ENCODE measurements around the gene CPLX1. TPM values are rescaled to one million over a fixed set of nuclear protein-coding genes. Genes with fewer than 3 reads are reported as not detected.

The CPLX1 gene
- total RNA-seq, 1 experiment from 2014 or later = 2.7 TPM

GRCh38 chr4:829761-830600, 4.1 kb upstream of the CPLX1 start:
- no peaks in the 10 kb centered on the region for H3K9me3 Mint-ChIP-seq (ENCODE audit: unreplicated experiment)
- H3K27me3 Mint-ChIP-seq (ENCODE audit: insufficient read depth, unreplicated experiment) = peaks cover 11% of the 10 kb centered on the region
- intact Hi-C loops (cut with micrococcal nuclease) = no loop called here
- CTCF ChIA-PET = no interaction called here
- H3K36me3 Mint-ChIP-seq (ENCODE audit: insufficient read depth, unreplicated experiment) = no peaks in the 10 kb centered on the region
- TF ChIP-seq, protein P1, sequence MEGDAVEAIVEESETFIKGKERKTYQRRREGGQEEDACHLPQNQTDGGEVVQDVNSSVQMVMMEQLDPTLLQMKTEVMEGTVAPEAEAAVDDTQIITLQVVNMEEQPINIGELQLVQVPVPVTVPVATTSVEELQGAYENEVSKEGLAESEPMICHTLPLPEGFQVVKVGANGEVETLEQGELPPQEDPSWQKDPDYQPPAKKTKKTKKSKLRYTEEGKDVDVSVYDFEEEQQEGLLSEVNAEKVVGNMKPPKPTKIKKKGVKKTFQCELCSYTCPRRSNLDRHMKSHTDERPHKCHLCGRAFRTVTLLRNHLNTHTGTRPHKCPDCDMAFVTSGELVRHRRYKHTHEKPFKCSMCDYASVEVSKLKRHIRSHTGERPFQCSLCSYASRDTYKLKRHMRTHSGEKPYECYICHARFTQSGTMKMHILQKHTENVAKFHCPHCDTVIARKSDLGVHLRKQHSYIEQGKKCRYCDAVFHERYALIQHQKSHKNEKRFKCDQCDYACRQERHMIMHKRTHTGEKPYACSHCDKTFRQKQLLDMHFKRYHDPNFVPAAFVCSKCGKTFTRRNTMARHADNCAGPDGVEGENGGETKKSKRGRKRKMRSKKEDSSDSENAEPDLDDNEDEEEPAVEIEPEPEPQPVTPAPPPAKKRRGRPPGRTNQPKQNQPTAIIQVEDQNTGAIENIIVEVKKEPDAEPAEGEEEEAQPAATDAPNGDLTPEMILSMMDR (IDR thresholded peaks at IDR 0.05; ENCODE audit: unreplicated experiment) = no peak
- no peak overlapping the region for H3K27ac Mint-ChIP-seq (ENCODE audit: low read depth, unreplicated experiment)
- no TSS peak for BruUV-seq (replicated peaks)
- H3K4me3 Mint-ChIP-seq (ENCODE audit: unreplicated experiment) = no peak overlapping the region
- H3K4me1 Mint-ChIP-seq (ENCODE audit: insufficient read depth, unreplicated experiment) = peaks cover 7% of the 10 kb centered on the region
- POLR2A ChIA-PET = interaction anchor here (0.5 kb wide), 1 partner anchor 41 kb away, joined by 3 read pairs; no protein-coding TSS in a partner anchor
- DNase-seq (ENCODE audit: unreplicated experiment) = no peak

DNA sequence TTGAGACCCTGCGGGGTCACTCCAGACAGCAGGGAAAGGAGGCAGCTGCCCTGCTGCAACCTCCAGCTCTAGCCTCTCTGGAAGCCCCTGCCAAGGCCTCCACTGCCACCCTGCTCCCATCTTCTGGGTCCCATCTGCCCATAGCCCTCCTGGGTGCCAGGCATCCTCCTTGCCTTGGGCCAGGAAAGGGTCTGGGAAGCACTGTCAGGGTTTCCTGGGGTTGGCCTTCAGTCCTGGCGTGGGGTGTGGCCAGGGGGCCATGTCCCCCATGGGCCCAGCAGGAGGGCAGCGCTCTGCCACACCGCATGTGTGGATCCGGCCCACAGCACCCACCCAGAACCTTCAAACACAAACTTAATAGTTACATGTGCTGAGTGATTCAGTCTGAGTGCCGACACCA, 3.4 kb upstream of the CPLX1 start:
- TF ChIP-seq, protein P1 (IDR thresholded peaks at IDR 0.05; ENCODE audit: unreplicated experiment) = no peak
- Mint-ChIP-seq H3K9me3 (ENCODE audit: unreplicated experiment) (no peaks in the 10 kb centered on the region), H3K4me3 (ENCODE audit: unreplicated experiment) (no peak overlapping the region), H3K4me1 (ENCODE audit: insufficient read depth, unreplicated experiment) (peaks cover 7% of the 10 kb centered on the region), H3K27me3 (ENCODE audit: insufficient read depth, unreplicated experiment) (peaks cover 11% of the 10 kb centered on the region), H3K27ac (ENCODE audit: low read depth, unreplicated experiment) (no peak overlapping the region), H3K36me3 (ENCODE audit: insufficient read depth, unreplicated experiment) (no peaks in the 10 kb centered on the region)
- DNase-seq (ENCODE audit: unreplicated experiment) = no peak
- CTCF ChIA-PET = no interaction called here
- intact Hi-C loops (cut with micrococcal nuclease) = no loop called here
- POLR2A ChIA-PET = no interaction called here
- BruUV-seq (replicated peaks) = no TSS peak

GRCh38 chr4:828641-829271, 2.8 kb upstream of the CPLX1 start:
- TF ChIP-seq, protein P1 (IDR thresholded peaks at IDR 0.05; ENCODE audit: unreplicated experiment) = no peak
- ChIA-PET CTCF (no interaction called here), POLR2A (interaction anchor here (0.6 to 0.7 kb wide), 2 partner anchors 27 to 154 kb away, joined by 3 read pairs; partner anchors contain the start of genes ATP5ME and MYL5)
- Mint-ChIP-seq H3K4me3 (ENCODE audit: unreplicated experiment) (no peak overlapping the region), H3K27me3 (ENCODE audit: insufficient read depth, unreplicated experiment) (peaks cover 11% of the 10 kb centered on the region), H3K27ac (ENCODE audit: low read depth, unreplicated experiment) (no peak overlapping the region), H3K4me1 (ENCODE audit: insufficient read depth, unreplicated experiment) (peaks cover 7% of the 10 kb centered on the region), H3K36me3 (ENCODE audit: insufficient read depth, unreplicated experiment) (no peaks in the 10 kb centered on the region), H3K9me3 (ENCODE audit: unreplicated experiment) (no peaks in the 10 kb centered on the region)
- intact Hi-C loops (cut with micrococcal nuclease) = no loop called here
- peak; percentile 23 for DNase-seq (ENCODE audit: unreplicated experiment)
- BruUV-seq (replicated peaks) = no TSS peak

GRCh38 chr4:827209-828081, 1.5 kb upstream of the CPLX1 start:
- Mint-ChIP-seq H3K9me3 (ENCODE audit: unreplicated experiment) (no peaks in the 10 kb centered on the region), H3K27ac (ENCODE audit: low read depth, unreplicated experiment) (no peak overlapping the region), H3K36me3 (ENCODE audit: insufficient read depth, unreplicated experiment) (no peaks in the 10 kb centered on the region), H3K4me1 (ENCODE audit: insufficient read depth, unreplicated experiment) (peaks cover 7% of the 10 kb centered on the region), H3K4me3 (ENCODE audit: unreplicated experiment) (peak overlapping the region; percentile 32), H3K27me3 (ENCODE audit: insufficient read depth, unreplicated experiment) (peaks cover 19% of the 10 kb centered on the region)
- DNase-seq (ENCODE audit: unreplicated experiment) = peak; percentile 20
- TF ChIP-seq, protein P1 (IDR thresholded peaks at IDR 0.05; ENCODE audit: unreplicated experiment) = no peak
- ChIA-PET POLR2A (no interaction called here), CTCF (no interaction called here)
- intact Hi-C loops (cut with micrococcal nuclease) = no loop called here
- BruUV-seq (replicated peaks) = no TSS peak

Data from MCF 10A (cell line).